HL-60 (cell line): ENCODE data around the gene RAMP2.
"Not testable (repeated sequence)": the region's sequence is repeated elsewhere in the genome, so short reads cannot be mapped to it uniquely, and the experiment has no call there.

Experiments used
- DNase-seq, 2 experiments: peaks; one replicate each; pipeline ENCODE4 v3.0.0-alpha.2; 2010 to 2020; ENCODE audit warnings: low read depth in 1 of 2, low spot score in 1 of 2
- H3K27ac ChIP-seq: fragments of 250-450 bp; sonication (Bioruptor Pico); replicated peaks from 2 replicates; pipeline ENCODE4 v1.5.1; 2020; ENCODE audit warnings: mild to moderate bottlenecking, moderate library complexity
- H3K27me3 ChIP-seq: fragments of 250-450 bp; sonication (Bioruptor Pico); 2 replicates; pipeline ENCODE4 v1.5.1; 2021; ENCODE audit warnings: mild to moderate bottlenecking, moderate library complexity; ENCODE audit not compliant: insufficient read depth, poor library complexity, severe bottlenecking
- H3K4me3 ChIP-seq: replicated peaks from 2 replicates; pipeline ENCODE4 v1.5.1; 2011; ENCODE audit warnings: mild to moderate bottlenecking, control low read depth, low read length; ENCODE audit not compliant: insufficient read depth
- GABPA ChIP-seq: IDR thresholded peaks from 2 replicates; pipeline ENCODE4 v1.6.1; 2012; ENCODE audit warnings: low read depth
- POLR2AphosphoS5 ChIP-seq: IDR thresholded peaks from 2 replicates; pipeline ENCODE4 v1.6.1; 2012; ENCODE audit warnings: low read depth
- SPI1 ChIP-seq: IDR thresholded peaks from 2 replicates; pipeline ENCODE4 v1.6.1; 2012; ENCODE audit warnings: low read depth, mild to moderate bottlenecking, borderline replicate concordance
- TF ChIP-seq, protein P1 (sequence below): IDR thresholded peaks from 2 replicates; pipeline ENCODE4 v1.6.1; 2012; ENCODE audit warnings: low read depth; ENCODE audit not compliant: insufficient replicate concordance
- TF ChIP-seq, protein P2 (sequence below): IDR thresholded peaks from one replicate; pipeline ENCODE4 v1.5.1; 2011; ENCODE audit warnings: low read length, control low read depth, inconsistent platforms; ENCODE audit not compliant: insufficient read depth

The RAMP2 gene

DNA sequence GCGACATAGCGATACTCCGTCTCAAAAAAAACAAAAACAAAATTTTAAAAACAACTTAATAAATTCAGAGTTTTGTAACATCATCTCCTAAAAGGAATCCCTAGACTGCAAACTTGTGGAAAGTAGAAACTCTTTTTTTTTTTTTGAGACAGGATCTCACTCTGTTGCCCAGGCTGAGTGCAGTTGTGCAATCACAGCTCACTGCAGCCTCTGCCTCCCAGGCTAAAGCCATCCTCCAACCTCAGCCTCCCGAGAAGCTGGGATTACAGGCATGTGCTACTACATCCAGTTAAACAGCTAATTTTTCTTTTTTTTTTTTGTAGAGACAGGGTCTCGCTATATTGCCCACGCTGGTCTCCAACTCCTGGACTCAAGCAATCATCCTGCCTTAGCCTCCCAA lies 35.9 kb upstream of the RAMP2 start:
- Histone ChIP-seq H3K27me3 (no peaks in the 10 kb centered on the region), H3K27ac (no peak overlapping the region), H3K4me3 (no peak overlapping the region)
- TF ChIP-seq SPI1: no peak
- TF ChIP-seq, protein P1, sequence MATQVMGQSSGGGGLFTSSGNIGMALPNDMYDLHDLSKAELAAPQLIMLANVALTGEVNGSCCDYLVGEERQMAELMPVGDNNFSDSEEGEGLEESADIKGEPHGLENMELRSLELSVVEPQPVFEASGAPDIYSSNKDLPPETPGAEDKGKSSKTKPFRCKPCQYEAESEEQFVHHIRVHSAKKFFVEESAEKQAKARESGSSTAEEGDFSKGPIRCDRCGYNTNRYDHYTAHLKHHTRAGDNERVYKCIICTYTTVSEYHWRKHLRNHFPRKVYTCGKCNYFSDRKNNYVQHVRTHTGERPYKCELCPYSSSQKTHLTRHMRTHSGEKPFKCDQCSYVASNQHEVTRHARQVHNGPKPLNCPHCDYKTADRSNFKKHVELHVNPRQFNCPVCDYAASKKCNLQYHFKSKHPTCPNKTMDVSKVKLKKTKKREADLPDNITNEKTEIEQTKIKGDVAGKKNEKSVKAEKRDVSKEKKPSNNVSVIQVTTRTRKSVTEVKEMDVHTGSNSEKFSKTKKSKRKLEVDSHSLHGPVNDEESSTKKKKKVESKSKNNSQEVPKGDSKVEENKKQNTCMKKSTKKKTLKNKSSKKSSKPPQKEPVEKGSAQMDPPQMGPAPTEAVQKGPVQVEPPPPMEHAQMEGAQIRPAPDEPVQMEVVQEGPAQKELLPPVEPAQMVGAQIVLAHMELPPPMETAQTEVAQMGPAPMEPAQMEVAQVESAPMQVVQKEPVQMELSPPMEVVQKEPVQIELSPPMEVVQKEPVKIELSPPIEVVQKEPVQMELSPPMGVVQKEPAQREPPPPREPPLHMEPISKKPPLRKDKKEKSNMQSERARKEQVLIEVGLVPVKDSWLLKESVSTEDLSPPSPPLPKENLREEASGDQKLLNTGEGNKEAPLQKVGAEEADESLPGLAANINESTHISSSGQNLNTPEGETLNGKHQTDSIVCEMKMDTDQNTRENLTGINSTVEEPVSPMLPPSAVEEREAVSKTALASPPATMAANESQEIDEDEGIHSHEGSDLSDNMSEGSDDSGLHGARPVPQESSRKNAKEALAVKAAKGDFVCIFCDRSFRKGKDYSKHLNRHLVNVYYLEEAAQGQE: no peak
- TF ChIP-seq POLR2AphosphoS5: no peak
- TF ChIP-seq, protein P2, sequence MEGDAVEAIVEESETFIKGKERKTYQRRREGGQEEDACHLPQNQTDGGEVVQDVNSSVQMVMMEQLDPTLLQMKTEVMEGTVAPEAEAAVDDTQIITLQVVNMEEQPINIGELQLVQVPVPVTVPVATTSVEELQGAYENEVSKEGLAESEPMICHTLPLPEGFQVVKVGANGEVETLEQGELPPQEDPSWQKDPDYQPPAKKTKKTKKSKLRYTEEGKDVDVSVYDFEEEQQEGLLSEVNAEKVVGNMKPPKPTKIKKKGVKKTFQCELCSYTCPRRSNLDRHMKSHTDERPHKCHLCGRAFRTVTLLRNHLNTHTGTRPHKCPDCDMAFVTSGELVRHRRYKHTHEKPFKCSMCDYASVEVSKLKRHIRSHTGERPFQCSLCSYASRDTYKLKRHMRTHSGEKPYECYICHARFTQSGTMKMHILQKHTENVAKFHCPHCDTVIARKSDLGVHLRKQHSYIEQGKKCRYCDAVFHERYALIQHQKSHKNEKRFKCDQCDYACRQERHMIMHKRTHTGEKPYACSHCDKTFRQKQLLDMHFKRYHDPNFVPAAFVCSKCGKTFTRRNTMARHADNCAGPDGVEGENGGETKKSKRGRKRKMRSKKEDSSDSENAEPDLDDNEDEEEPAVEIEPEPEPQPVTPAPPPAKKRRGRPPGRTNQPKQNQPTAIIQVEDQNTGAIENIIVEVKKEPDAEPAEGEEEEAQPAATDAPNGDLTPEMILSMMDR: no peak
- no peak for TF ChIP-seq GABPA
- no peak for DNase-seq

DNA sequence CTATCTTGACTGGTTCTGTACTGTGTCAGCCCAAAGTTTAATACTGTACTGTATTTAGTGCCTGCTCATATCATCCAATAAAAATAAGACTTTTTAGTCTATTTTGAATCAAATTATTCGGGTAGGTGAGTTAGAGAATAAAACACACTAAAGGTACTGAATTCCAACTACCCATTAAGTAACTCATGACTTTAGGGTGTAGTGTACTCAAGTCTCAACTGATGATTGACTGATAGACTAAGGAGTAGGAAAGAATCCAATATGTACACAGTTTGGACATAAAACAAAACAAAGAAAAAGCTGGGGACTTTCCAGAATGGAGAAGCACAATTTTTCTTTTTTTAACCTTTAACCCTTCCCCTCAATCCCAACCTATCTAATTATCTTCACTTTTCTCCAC lies 20.3 kb upstream of the RAMP2 start:
- DNase-seq: no peak

DNA sequence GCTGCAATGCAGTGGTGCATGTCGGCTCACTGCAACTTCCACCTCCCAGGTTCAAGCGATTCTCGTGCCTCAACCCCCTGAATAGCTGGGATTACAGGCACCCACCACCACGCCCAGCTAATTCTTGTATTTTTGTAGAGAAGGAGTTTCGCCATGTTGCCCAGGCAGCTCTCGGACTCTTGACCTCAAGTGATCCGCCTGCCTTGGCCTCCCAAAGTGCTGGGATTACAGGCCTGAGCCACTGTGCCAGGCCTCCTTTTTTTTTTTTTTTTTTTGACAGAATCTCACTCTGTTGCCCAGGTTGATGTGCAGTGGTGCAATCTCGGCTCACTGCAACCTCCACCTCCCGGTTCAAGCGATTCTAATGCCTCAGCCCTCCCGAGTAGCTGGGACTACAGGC lies 18.1 kb upstream of the RAMP2 start:
- not testable (repeated sequence) for H3K27ac ChIP-seq, H3K4me3 ChIP-seq, H3K27me3 ChIP-seq, DNase-seq

More for the DNA sequence above, 20.3 kb upstream of the RAMP2 start:
- Histone ChIP-seq H3K27ac (no peak overlapping the region), H3K4me3 (no peak overlapping the region), H3K27me3 (no peaks in the 10 kb centered on the region)
- no peak for TF ChIP-seq POLR2AphosphoS5

DNA sequence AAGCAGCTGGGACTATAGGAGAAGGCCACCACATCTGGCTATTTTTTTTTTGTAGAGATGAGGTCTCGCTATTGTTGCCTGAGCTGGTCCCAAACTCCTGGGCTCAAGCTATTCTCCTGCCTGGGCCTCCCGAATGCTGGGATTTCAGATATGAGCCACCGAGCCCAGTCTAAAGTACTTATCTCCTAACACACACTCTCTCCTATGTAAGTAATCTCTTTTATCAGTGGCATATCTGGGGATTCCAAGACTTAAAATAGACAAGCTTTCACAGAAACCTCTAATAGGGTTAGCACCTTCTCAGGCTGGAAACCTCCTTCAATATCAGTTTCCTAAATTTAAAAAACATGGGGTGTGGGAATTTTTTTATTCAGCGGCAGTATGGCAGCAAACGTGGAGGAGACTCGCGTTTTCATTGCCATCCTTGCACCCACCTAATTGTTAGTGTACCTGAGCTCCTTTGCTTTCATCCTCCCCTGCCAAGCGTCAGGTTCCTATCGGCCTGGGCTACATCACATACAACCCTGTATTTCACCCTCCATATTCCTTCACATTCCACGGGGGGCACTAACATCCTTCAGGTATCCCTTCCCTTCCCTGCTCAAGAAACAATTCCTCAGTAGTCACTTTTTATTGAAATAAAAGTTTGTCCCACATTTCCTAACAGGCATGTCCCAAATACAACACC lies 17.3 kb upstream of the RAMP2 start:
- peak overlapping the region; percentile 99 for H3K4me3 ChIP-seq
- no peak for DNase-seq

More for the DNA sequence above, 17.3 kb upstream of the RAMP2 start:
- H3K27ac ChIP-seq: peak overlapping the region; percentile 45
- no peaks in the 10 kb centered on the region for H3K27me3 ChIP-seq
- TF ChIP-seq, protein P1: no peak
- TF ChIP-seq, protein P2: no peak
- TF ChIP-seq POLR2AphosphoS5: no peak
- no peak for TF ChIP-seq GABPA
- no peak for TF ChIP-seq SPI1
